GM21381 (cell line): ENCODE results near the gene PRR36.
"Not testable (repeated sequence)": the region's sequence is repeated elsewhere in the genome, so short reads cannot be mapped to it uniquely, and the experiment has no call there.

Experiments used
- ATAC-seq: cut with Tn5 transposase; IDR thresholded peaks from one replicate; pipeline ENCODE4 v1.9.1; 2021; ENCODE audit warnings: mild to moderate bottlenecking, moderate library complexity; ENCODE audit not compliant: unreplicated experiment

Gene PRR36

DNA sequence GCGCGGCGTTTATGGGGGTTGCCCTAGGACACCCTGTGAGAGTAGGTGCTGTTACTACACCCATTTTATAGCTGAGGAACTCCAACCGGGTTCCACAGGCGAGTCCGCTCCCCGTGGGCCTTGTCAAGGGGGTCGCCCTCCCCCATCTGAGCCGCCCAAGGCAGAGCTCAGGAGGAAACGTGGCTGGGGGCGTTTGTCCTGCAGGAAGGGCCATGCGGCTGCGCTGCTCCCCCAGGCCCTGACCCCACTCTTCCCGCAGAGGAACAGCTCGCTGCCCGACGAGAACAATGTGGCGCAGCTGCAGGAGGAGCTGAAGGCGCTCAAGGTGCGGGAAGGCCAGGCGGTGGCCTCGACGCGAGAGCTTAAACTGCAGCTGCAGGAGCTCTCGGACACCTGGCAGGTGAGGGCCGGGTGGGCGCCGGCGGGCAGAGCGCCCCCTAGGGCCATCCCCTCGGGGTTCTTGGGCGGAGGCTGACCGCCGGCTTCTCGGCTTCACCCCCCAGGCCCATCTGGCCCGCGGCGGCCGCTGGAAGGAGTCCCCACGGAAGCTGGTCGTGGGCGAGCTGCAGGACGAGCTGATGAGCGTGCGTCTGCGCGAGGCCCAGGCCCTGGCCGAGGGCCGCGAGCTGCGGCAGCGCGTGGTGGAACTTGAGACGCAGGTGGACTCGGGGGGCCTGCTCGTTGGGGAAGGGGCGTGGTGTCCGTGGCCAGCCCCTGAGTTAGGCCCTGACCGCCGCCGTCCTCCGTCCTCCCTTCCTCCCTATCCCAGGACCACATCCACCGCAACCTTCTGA is 12.4 kb downstream of the PRR36 start:
- ATAC-seq = no peak

DNA sequence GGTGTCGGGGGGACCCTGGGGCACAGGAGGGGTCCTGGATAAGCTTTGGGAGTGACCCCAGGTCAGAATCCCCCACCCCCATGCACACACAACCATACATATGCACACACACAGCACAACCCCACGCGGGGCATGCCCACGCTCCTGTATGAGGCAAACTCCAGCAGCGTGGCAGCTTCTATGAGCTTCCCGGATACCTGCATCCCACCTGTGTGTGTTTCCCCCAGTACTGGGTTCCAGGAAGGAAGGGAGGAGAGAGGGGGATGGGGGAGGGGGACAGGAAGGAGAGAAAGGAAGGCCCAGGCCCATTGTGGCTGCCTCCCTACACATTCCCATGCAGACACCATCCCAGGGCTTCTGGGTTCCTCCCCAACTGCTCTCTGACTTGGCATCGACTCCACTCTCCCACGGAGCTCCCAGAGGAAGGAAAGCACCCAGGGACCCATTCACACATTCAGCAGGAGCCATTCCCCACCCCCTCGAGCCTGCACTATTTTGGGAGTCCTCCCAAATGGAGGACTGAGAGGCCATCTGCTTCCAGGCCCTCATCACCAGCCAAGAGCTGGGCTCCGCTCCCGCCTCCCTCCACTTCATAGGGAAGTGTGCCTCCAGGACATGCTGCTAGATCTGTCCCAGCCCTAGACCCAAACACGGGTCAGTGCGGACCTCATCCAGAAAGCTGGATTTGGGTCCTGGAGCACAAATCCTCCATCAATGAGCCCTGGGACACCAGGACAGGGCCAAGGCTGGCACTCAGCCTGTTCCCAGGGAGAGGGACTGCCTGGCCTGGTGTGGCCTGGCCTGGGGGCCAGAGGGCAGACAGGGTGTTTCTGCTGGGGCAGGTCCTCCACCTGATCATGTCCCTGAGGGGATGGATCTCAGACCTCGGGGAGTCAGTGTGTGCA is 13.2 kb downstream of the PRR36 start:
- ATAC-seq = no peak

DNA sequence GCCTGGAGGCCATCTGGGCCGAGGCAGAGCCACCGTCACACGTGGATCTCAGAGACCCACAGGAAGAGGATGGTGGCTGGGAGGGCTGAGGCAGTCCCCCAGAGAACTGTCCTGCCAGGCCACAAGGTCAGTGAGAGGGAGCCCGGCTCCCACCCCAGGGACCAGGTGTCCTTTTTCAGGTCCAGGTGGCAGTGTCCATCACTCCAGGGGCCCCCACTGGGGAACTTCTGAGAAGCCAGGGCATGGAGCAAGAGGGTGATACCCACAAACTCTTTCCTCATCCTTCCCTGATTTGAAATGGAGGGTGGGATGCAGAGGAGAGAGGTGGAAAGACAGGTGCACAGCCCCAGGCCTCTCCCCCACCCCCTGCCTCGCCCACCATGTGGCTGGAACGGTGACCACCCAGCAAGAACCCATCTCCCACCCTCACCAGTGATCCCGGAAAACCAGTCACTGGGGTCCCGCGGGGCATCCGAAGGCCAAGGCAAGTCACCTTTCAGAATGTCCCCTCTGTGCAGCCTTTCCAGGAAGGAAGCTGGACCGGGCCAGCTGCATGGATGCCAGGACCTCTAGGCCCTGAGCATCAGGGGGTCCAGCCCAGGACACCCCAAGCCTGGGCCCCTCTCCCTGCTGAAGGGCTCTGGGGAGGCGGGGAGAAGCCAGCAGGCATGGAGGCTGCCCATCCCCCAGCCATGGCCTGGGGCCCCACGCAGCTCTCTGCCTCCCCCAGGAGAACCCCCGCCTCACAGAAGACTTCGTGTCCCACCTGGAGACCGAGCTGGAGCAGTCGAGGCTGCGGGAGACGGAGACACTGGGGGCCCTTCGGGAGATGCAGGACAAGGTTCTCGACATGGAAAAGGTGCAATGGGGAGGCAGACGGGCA is 14.1 kb downstream of the PRR36 start:
- no peak for ATAC-seq

DNA sequence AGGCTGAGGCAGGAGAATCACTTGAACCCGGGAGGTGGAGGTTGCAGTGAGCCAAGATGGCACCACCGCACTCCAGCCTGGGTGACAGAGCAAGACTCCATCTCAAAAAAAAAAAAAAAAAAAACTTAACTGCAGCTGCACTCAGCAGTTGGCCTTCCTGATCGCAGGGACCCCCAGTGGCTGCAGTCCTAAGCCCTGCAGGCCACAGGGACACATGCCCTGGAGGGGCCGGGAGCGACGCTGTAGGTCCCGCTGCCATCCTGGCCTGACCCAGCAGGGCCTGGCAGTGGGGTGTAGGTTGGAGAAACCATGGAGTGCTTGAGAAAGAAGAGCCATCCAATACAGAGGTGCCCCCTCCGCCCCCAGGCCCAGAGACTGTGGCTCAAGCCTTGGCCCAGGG is 15.1 kb downstream of the PRR36 start:
- not testable (repeated sequence) for ATAC-seq

DNA sequence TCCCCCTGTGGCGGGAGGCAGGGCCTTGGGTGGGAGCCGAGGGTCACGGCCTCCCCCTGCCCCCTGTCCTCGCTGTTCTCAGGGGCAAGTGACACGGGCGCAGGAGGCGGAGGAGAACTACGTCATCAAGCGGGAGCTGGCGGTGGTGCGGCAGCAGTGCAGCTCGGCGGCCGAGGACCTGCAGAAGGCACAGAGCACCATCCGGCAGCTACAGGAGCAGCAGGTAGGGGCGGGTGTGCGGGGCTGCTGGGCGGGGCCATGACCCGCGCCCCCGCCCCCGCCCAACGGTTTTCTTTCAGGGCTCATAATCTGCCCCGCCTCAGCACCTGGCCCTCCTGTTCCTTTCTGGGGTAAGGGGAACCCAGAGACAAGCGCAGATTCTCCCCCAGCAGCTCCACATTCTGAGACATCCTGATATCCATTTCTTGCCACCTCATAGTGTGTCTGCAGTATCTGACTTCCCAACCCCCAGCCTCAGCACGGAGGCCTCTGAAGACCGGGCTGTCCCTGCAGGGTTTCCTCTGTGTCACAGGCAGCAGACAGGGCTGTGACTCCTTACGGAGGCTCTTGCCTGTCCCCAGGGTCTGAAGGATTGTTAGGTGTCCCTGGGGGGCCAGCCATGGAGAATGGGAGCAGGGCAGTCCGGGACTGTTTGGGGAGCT is 15.9 kb downstream of the PRR36 start:
- ATAC-seq = no peak

DNA sequence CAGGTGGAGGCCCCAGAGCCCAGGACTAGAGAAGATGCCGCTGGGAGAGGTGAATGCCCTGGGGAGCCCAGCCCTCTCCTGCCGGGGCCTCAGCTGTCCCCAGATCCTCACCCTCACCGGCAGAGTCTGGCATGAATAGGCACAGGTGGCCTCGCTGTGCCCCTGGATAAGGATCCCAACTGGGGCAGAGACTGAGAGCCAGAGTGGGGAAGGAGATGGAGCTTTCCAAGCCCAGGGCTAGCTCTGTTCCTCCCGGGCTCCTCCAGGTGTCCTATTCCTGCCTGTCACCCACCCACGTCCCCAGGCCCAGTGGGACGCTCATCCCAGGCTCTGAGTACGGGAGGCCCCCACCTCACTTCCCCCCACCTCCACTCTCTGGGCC is 16.5 kb downstream of the PRR36 start:
- no peak for ATAC-seq

DNA sequence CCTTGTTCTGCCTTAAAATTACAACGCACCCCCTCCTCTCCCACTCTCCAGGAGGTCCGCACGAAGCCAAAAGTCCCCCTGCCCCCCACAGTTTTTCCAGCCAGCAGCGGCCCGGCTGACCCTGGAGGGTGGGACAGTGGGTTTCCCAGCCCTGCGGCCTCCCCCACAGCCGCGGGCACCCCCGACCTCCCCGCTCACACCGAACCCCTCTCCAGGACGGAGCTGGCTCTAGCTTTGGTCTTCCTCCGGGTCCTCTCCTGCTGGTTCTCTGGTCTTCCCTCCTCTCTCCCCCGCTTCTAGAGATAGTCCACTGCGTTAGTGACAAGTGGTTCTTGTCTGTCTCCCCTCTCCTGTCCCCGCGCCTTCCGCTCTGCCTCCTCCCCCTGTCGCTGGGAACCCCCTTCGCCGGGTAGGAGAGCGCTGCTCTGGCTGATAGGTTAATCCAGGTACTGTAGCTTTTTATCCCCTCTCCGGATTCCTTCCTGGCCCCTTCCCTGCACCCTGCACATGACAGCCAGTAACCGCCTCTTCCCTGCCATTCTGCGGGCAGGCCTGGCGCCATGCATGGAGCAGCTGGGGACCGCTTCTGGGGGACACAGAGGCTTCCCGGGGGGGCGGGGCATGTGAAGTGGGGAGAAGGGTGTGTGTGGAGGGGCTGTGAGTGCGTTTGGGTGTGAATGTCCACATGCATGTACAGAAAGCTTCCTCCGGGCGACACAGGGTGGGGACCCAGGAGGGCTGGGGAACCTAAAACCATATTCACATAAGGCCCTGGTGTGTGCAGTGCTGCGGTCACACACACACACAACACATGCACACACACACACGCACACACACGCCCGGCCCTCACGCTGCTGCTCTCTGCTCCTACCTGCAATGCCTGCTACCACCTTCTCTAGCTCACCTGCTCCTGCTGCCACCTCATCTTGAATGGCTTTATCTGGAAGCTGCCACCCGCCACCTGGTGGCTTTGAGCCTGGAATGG is 17.2 kb downstream of the PRR36 start:
- ATAC-seq = no peak

DNA sequence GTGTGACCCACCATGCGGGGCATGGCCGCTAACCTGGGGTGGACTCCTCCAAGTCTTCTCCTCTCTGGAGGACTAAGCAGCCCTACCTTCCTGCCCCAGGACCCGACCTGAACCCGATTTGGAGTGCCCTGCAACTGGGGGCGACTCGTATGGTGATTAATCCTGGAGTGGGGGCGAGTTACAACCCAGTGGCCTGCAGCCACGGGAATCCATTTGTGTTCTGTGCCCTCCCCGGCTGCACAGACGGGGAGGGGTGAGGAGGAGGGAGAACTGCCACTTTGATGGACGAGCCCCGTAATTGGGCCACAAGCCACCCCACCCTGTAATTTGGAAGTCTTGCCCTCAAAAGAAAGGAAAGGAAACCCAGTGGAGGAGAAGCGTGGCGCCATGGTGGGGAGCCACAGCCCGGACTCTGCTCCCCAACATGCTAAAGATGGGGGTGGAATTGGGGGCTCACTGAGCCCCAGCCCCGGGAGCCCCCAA is 18.0 kb downstream of the PRR36 start:
- ATAC-seq = no peak

DNA sequence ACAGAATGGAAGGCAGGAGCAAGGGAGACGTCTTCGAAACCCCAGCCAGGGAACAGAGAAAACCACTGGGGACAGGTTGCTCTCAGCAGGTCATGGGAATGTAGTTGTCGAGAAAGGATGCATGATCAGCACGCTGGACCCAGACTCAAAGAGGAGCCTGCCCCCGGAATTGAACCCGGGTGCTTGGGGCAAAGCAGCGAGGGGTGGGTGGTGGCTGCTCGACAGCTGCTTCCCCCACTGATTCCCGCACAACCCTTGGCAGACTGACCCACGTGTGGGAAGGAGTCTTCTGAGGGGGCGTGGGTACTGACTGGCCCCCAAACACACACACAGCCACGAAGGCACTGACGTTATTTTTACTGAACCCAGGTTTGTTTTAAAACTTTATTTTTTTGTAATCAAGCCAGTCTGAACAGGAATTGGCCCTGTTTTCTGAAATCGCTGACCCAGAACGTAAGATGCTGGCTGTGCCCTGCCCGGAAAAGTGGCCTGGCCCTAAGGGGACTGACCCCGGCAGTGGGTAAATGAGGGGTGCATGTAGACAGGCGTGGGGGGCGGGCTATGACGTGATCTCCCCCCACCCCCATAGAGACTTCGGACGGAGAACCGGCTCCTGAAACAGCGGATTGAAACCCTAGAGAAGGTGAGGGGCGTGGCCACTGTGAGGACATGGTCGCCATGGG is 18.6 kb downstream of the PRR36 start:
- ATAC-seq = no peak

DNA sequence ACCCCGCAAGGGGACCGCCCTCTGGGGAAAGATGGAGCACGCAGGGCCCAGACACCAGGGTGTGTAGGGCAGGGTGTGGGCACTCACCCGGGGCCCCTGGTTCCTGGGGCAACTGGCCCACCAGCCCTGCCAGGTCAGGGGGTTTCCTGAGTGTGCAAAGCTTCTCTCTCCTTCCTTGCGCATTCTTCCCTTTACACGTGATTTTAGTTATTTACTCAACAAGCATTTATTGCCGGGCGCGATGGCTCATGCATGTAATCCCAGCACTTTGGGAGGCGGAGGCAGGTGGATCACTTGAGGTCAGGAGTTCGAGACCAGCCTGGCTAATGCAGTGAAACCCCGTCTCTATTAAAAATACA is 20.4 kb downstream of the PRR36 start:
- no peak for ATAC-seq

DNA sequence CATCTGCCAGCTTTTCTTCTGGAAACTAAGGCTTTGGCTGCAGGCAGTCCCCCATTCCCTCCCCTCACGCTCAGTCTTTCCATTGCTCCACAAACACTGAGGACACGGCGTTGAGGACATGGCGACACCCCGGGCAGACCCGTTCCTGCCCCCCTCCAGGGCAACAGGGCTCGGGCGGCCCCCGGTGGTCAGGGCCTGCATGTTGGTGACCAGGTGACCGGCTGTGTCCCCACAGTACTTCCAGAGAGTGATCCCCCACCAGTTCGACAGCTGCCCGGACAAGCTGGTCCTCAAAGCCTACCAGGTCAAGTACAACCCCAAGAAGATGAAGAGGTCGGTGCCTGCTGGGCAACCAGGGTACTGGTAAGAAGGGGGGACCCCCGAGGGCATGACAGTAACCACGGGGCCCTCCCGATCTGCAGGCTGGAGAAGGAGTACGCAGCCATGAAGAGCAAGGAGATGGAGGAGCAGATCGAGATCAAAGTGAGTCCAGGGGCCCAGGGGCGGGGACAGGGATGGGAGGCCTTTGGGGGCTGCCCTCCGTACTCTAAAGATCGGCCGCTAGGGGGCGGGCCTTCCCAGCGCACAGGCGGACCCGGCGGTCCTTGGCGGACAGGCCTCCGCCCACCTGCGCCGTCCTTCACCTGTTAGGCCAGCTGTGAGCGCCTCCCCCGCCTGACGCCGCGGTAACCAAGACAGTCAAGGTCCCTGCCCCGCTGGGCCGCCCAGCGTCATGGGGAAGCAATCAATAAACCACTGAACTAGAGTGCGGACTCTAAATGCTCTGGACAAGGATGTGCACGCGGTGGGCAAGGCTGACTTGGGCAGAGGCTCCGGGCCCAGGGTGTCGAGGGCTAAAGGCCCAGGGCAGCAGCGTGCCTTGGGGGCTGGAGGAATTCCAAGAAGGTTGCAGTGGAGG is 21.1 kb downstream of the PRR36 start:
- ATAC-seq = no peak

DNA sequence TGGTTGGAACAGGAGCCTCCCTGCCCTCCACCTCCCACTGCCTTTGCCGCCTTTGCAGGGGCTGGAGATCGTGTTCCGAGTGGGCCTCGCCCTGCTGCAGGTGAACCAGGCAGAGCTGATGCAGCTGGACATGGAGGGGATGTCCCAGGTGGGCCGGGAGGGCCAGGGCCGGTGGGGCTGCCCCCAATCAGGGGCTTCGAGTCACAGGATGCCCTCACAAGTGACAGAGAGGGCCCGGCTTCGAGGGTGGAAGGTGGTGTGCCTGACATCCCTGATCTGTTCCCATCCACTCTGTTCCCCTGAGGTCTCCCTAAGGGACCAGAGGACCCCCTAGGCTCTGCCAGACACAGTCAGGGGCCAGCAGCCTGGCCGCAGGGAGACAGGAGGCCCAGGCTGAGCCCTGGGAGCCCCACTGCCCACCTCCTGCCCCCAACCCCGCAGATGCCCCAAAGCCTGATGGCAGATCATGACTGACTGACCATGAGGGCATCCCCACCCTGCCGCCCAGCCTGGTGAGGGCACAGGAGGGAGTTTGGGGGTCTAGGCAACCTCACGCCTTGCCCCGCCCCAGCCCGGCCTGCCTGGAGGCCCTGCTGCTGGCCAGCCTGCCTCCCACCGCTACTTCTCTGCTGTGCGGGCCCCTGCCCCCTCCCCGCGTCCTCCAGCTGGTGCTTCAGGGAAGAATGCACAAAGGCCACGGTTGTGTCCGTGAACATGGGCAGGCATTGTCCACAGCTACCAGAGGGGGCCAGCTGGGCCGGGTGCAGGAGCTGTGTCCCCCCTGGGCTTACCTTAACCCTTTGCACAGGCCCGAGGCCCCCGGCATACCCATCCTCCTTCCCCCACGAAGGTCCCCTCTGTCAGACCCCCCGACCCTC is 22.3 kb downstream of the PRR36 start:
- ATAC-seq = no peak

DNA sequence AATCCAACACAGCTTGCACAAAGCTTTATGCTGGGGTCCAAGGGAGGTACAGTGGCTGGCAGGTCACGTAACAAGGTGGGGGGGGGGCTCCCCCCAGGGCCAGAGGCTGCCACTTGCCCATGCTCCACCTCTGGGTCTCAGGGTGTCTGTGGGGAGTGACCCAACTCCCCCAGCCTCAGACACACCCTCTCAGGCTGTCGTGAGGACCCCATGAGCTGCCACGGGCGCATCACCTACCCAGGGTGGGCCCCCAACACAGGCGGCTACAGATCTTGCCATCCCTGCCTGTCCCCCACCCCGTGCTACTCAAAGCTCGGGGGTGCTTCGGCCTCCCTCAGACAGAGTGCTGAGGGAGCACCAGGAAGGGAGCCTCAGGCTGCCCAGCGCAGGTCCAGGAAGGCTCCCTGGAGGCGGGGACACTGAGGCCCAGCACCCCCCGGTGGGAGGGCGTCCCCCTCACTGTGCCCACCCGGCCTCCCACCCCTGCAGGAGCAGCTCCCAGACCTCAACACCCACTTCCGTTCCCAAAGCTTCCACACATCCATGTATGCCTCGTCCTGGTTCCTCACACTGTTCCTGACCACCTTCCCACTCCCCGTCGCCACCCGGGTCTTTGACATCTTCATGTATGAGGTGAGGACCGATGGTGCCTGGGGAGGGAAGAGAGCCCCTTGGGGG is 23.1 kb downstream of the PRR36 start:
- no peak for ATAC-seq

DNA sequence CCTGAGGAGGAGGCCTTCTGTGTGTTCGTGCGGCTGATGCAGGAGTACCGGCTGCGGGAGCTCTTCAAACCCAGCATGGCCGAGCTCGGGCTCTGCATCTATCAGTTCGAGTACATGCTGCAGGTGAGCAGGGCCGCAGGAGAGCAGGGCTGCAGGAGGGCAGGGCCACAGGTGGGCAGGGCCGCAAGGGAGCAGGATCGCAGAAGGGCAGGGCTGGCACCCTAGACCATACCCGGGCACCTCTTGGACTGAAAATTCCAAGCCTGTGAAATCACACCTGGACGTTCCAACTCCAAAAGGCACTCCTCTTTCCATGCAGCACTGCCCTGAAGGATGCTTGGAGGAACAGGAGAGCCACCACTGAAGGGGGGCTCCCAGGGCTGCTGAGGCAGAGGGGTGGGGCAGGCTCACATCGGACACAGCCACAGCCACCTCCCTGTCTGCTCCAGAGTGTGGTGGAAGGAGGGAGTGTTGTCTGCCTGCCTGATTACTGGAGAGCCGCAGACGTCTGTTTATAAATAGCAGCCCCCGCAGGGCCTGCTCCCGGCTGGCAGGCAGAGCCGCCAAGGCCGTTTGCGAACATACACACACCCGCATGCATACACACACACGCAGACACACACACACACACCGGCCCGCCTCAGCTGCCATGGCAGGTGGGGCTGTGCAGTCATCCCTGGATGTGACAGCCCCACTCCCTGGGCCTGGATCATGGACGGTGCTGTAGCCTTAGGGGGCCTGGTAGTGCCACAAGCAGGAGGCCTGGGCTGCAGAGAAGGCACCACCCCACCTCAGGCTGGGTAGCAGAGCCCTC is 24.0 kb downstream of the PRR36 start:
- ATAC-seq = no peak

DNA sequence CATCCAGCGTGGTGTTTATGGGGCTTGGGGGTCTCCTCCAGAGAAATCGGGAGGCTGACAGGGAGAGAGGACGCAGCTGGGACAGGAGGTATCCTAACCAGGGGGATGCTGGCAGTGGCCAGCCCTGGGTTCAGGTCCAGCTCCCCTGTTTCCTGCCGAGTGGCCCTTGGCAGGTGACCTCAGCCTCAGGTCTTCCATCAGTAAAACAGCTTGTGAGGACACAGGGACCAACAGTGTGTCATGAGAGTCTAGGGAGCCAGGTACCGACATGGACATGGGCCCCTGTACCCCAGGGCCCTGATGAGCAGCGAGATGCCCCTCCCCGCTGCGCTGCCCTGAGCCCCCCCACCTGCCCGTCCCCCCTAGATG is 24.6 kb downstream of the PRR36 start:
- ATAC-seq = no peak
